HG03571 (cell line): Measurements from ENCODE around the gene NIT2.

Experiments
- ATAC-seq: cut with Tn5 transposase; IDR thresholded peaks from one replicate; pipeline ENCODE4 v1.9.1; 2021; ENCODE audit not compliant: unreplicated experiment

NIT2 gene

DNA sequence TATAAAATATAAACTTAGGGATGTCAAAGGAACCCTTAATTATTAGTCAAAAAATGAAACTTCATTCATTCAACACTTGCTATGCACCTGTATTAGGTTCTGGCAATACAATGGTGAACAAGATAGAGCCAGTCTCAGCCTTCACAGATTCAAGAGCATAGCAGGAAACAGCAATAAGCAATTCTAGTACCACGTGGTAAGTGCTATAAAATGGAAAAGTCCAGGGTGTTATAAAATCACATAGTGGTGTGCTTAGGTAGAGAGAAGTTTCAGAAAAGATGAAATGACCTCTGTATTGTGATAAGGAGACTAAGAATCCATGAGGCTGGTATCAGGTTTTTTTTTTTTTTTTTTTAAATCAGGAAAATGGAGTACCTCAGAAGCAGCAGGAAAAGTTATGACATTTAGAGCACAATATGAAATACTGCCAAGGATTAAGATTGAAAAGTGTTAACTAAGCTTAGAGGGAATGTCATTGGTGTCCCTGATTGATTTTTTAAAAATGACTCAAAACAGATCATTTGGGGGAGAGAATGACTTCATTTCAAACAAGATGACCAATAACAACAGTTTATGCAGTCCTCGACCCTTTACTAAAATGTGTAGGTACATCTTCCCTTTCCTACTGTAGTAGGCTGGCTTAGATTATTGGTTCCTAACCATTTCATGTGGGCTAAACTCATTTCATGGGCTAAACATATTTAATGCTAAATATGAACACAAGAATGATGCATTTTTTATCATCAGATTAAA lies 61.3 kb downstream of the NIT2 start:
- ATAC-seq: no peak

- ATAC-seq: no peak
These were observed 62.4 kb downstream of the NIT2 start for GRCh38 chr3:100396967-100397366.

GRCh38 chr3:100399341-100400071 lies 64.9 kb downstream of the NIT2 start:
- ATAC-seq: no peak

DNA sequence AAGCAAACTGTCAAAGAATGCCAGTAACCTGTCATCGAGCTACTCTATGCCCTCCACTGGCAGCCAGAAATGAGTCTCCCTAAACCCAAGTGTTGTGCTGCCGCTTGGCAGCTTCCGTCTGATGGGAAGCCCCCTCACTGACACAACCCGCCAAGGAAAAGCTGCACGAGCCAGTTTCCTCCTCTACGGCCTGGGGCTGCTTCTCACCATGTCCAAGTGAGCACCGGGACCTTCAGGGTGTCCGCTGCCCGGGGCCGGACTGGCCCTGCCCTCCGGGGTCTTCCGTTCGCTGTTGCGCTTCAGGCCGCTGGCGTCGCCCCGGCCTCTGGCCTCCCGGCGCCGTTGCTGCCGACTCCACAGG lies 65.8 kb downstream of the NIT2 start:
- peak; percentile 12 for ATAC-seq

- peak; percentile 90 for ATAC-seq
These were observed 66.5 kb downstream of the NIT2 start, which contains the start of the genes LNP1 and TOMM70 for GRCh38 chr3:100400780-100401673. Gene LNP1, plus strand, starts transcription at chr3:100401539. Its CDS starts 28,191 bp downstream, at chr3:100429730. Gene TOMM70, minus strand, starts transcription at chr3:100401089. Its CDS starts 140 bp downstream, at chr3:100400949.

DNA sequence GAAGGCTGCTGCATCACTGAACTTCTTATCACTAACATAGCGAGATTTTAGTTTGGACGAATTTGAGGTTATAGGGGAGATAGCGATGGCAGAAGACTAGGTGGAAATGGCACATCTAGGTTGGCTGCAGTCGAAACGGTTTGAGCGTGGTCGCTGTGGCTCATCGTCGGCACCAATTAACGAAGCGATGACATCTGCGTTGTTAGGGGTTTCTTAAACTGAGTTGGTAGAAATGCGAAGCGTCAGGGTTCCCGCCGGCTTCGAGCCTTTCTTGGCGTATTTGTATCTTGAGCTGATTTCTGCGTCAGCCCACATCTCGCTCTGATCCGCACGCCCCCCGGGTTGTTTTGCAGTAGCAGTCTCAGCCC lies 67.1 kb downstream of the NIT2 start:
- peak; percentile 7 for ATAC-seq

GRCh38 chr3:100402256-100402655 lies 67.7 kb downstream of the NIT2 start:
- ATAC-seq: no peak

GRCh38 chr3:100402891-100403290 lies 68.3 kb downstream of the NIT2 start:
- ATAC-seq: no peak

DNA sequence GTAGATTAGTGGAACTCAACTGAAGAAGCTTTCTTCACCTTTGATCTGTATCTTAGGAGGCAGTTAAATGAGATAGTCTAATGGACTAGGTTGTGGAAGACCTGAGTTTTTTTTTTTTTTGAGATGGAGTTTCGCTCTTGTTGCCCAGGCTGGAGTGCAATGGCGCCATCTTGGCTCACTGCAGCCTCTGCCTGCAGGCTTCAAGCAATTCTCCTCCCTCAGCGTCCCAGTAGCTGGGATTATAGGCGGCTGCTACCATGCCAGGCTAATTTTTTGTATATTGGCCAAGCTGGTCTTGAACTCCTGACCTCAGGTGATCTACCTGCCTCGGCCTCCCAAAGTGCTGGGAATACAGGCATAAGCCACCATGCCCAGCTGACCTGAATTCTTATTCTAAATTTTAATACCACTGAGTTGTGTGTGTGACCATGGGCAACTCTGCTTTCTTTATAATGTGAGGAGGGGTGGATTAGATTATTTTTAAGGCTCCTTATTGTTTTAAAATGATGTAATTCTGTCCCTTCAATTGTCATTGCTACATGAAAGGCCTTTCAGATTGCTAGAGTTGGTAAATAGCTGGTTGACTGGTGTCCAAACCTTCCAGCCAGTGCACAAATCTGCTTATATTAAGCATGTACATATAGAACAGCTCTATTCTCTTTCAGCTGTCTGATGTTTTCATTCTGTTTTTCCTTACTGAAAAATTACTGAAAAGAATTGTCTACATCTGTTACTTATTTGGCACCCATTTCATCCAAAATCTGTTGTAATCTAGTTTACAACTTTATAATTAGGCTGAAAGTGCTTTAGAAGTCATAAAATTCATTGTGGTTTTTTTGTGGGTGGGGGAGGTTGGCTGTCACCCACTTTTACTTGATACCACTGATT lies 69.0 kb downstream of the NIT2 start:
- ATAC-seq: no peak

DNA sequence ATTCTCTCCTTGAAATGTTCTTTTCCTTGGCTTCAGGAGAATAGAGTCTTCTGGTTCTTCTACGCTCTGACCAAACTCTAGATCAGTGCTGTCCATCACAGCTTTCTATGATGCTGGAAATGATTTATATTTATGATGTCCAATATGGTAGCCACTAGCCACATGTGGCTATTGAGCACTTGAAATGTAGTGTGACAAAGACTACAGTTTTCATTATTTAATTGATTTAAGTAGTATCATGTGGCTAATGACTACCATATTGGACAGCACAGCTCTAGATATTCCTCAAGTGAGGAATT lies 69.6 kb downstream of the NIT2 start:
- ATAC-seq: no peak

DNA sequence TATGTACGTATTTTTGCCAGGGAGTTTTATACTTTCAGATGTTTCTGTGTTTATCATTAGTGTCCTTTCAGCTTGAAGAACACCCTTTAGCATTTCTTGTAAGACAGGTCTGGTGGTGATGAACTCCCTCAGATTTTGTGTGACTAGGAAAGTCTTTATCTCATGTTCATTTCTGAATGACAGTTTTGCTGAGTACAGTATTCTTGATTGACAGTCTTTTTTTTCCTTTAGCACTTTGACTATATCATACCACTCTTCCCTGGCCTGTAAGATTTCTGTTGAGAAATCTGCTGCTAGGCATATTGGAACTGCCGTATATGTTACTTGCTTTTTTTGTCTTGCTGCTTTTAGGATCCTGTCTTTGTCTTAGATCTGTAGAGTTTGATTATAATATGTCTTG lies 72.6 kb downstream of the NIT2 start:
- no peak for ATAC-seq

- no peak for ATAC-seq
These were observed 73.5 kb downstream of the NIT2 start for GRCh38 chr3:100407977-100408532.
